ENCODE measurements around the gene ZBTB46. TPM values are rescaled to one million over a fixed set of nuclear protein-coding genes. Genes with fewer than 3 reads are reported as not detected.

Gene ZBTB46
- total RNA-seq, 2 experiments from 2014 or later, result 0.67 to 1.3 TPM

GRCh38 chr20:63718996-63719395 is 112.1 kb downstream of the ZBTB46 start:
- POLR2A ChIA-PET, result interaction anchor here (0.7 to 1.2 kb wide), 2 partner anchors 8 to 9 kb away, joined by 4 to 5 read pairs; no protein-coding TSS in a partner anchor
- CTCF ChIA-PET (ENCODE audit: unreplicated experiment), result no interaction called here
- Histone ChIP-seq H3K79me2 (ENCODE audit: insufficient read depth, low read depth, low read length) (peaks cover 71% of the 10 kb centered on the region), H3K9me3 (ENCODE audit: low read length) (peaks cover 32% of the 10 kb centered on the region), H3K27ac (ENCODE audit: low read depth, low read length, poor library complexity, severe bottlenecking) (no peak overlapping the region), H3K4me1 (ENCODE audit: insufficient read depth, low read length, poor library complexity, severe bottlenecking) (no peaks in the 10 kb centered on the region), H2AFZ (ENCODE audit: low read length) (no peak overlapping the region), H4K20me1 (ENCODE audit: insufficient read depth, low read length) (no peaks in the 10 kb centered on the region), H3K36me3 (ENCODE audit: insufficient read depth, low read length) (peaks cover 97% of the 10 kb centered on the region), H3K4me3 (ENCODE audit: low read depth, low read length, poor library complexity, severe bottlenecking) (no peak overlapping the region), H3K4me2 (ENCODE audit: low read length) (no peak overlapping the region), H3K9me2 (ENCODE audit: insufficient read depth, low read length) (no peaks in the 10 kb centered on the region)
- no TSS peak for BruUV-seq (replicated peaks)
- no peak for DNase-seq (ENCODE audit: low spot score)
- intact Hi-C loops (cut with micrococcal nuclease; ENCODE audit: unreplicated experiment), result no loop called here
- TF ChIP-seq CTCF (conservative IDR thresholded peaks at IDR 0.05; ENCODE audit: low read length), result no peak
- TF ChIP-seq EZH2phosphoT487 (IDR thresholded peaks at IDR 0.05; ENCODE audit: borderline replicate concordance, low read depth, low read length), result no peak

GRCh38 chr20:63714858-63715257 is 116.2 kb downstream of the ZBTB46 start:
- ChIA-PET CTCF (ENCODE audit: unreplicated experiment) (no interaction called here), POLR2A (no interaction called here)
- no peak for DNase-seq (ENCODE audit: low spot score)
- TF ChIP-seq EZH2phosphoT487 (IDR thresholded peaks at IDR 0.05; ENCODE audit: borderline replicate concordance, low read depth, low read length), result no peak
- TF ChIP-seq CTCF (conservative IDR thresholded peaks at IDR 0.05; ENCODE audit: low read length), result no peak
- Histone ChIP-seq H3K27ac (ENCODE audit: low read depth, low read length, poor library complexity, severe bottlenecking) (no peak overlapping the region), H3K4me1 (ENCODE audit: insufficient read depth, low read length, poor library complexity, severe bottlenecking) (peaks cover 10% of the 10 kb centered on the region), H3K36me3 (ENCODE audit: insufficient read depth, low read length) (peaks cover 100% of the 10 kb centered on the region), H3K9me2 (ENCODE audit: insufficient read depth, low read length) (no peaks in the 10 kb centered on the region), H4K20me1 (ENCODE audit: insufficient read depth, low read length) (no peaks in the 10 kb centered on the region), H3K79me2 (ENCODE audit: insufficient read depth, low read depth, low read length) (peaks cover 96% of the 10 kb centered on the region), H3K9me3 (ENCODE audit: low read length) (peaks cover 42% of the 10 kb centered on the region), H3K4me3 (ENCODE audit: low read depth, low read length, poor library complexity, severe bottlenecking) (no peak overlapping the region), H2AFZ (ENCODE audit: low read length) (no peak overlapping the region), H3K4me2 (ENCODE audit: low read length) (no peak overlapping the region)
- no TSS peak for BruUV-seq (replicated peaks)
- intact Hi-C loops (cut with micrococcal nuclease; ENCODE audit: unreplicated experiment), result no loop called here

- Histone ChIP-seq H3K79me2 (ENCODE audit: insufficient read depth, low read depth, low read length) (peaks cover 93% of the 10 kb centered on the region), H3K4me3 (ENCODE audit: low read depth, low read length, poor library complexity, severe bottlenecking) (no peak overlapping the region), H2AFZ (ENCODE audit: low read length) (no peak overlapping the region), H3K4me1 (ENCODE audit: insufficient read depth, low read length, poor library complexity, severe bottlenecking) (peaks cover 22% of the 10 kb centered on the region), H3K27ac (ENCODE audit: low read depth, low read length, poor library complexity, severe bottlenecking) (no peak overlapping the region), H4K20me1 (ENCODE audit: insufficient read depth, low read length) (no peaks in the 10 kb centered on the region), H3K9me3 (ENCODE audit: low read length) (peaks cover 28% of the 10 kb centered on the region), H3K4me2 (ENCODE audit: low read length) (no peak overlapping the region), H3K9me2 (ENCODE audit: insufficient read depth, low read length) (no peaks in the 10 kb centered on the region), H3K36me3 (ENCODE audit: insufficient read depth, low read length) (peaks cover 85% of the 10 kb centered on the region)
- TSS peak; percentile 52 for BruUV-seq (replicated peaks)
- intact Hi-C loops (cut with micrococcal nuclease; ENCODE audit: unreplicated experiment), result no loop called here
- POLR2A ChIA-PET, result no interaction called here
- no peak for TF ChIP-seq CTCF (conservative IDR thresholded peaks at IDR 0.05; ENCODE audit: low read length)
- TF ChIP-seq EZH2phosphoT487 (IDR thresholded peaks at IDR 0.05; ENCODE audit: borderline replicate concordance, low read depth, low read length), result no peak
- DNase-seq (ENCODE audit: low spot score), result no peak
- CTCF ChIA-PET (ENCODE audit: unreplicated experiment), result no interaction called here
These were observed 118.9 kb downstream of the ZBTB46 start for GRCh38 chr20:63712191-63712590.

All from OCI-LY7 (cell line).